Epithelial cell of proximal tubule (primary cell): Measurements from ENCODE around the gene OXGR1. TPM values are rescaled to one million over a fixed set of nuclear protein-coding genes. Genes with fewer than 3 reads are reported as not detected.

Experiments
- DNase-seq: peaks from one replicate; pipeline ENCODE4 v3.0.0-alpha.2; 2011; ENCODE audit warnings: low read depth
- H3K4me3 ChIP-seq: 2 replicates; pipeline ENCODE4 v1.5.1; 2011; ENCODE audit warnings: low read depth, mild to moderate bottlenecking, low read length
- CTCF ChIP-seq: conservative IDR thresholded peaks from 2 replicates; pipeline ENCODE4 v1.5.1; 2012; ENCODE audit warnings: low read depth, mild to moderate bottlenecking, low read length
- total RNA-seq: library from RNA; depleted of rRNA; stranded (reverse); fragments of >200 nt; gene quantifications from 2 replicates; pipeline ENCODE4 v1.2.3, GENCODE V29; 2015

The OXGR1 gene
- total RNA-seq, 1 donor from 2014 or later: not detected

GRCh38 chr13:96946709-96947311, 47.5 kb downstream of the OXGR1 start:
- TF ChIP-seq CTCF: no peak
- DNase-seq: no peak

GRCh38 chr13:96940961-96941360, 53.3 kb downstream of the OXGR1 start:
- H3K4me3 ChIP-seq: no peak overlapping the region
- TF ChIP-seq CTCF: no peak
- DNase-seq: no peak

More at GRCh38 chr13:96946709-96947311, 47.5 kb downstream of the OXGR1 start:
- no peak overlapping the region for H3K4me3 ChIP-seq

GRCh38 chr13:96935901-96936300, 58.4 kb downstream of the OXGR1 start:
- no peak for TF ChIP-seq CTCF
- H3K4me3 ChIP-seq: no peak overlapping the region
- DNase-seq: no peak

Other genes starting within 250 kb of the OXGR1 start
- 28.8 and 51.5 TPM in 2 replicates for gene MBNL2, start 227.9 kb upstream of the OXGR1 start, total RNA-seq